ENCODE results near the gene SDHAF3.

- TF ChIP-seq CTCF (IDR thresholded peaks at IDR 0.05) (no peak), POLR2AphosphoS5 (IDR thresholded peaks at IDR 0.05; ENCODE audit: low read depth, low read length) (no peak), SIN3A (IDR thresholded peaks at IDR 0.05; ENCODE audit: borderline replicate concordance, insufficient read depth, low read depth, low read length) (no peak), REST (IDR thresholded peaks at IDR 0.05; ENCODE audit: insufficient read depth in 1 of 2, low read depth in 2 of 2, low read length in 1 of 2) (no peak), TCF7L2 (IDR thresholded peaks at IDR 0.05; ENCODE audit: low read depth, low read length) (no peak)
Observed at GRCh38 chr7:97081521-97082300, 35.8 kb upstream of the SDHAF3 start.
